ENCODE data around the gene SEC61A2.
"Not testable (repeated sequence)": the region's sequence is repeated elsewhere in the genome, so short reads cannot be mapped to it uniquely, and the experiment has no call there.

Gene SEC61A2

GRCh38 chr10:12129222-12130111, at the start of gene SEC61A2:
TSS of gene SEC61A2 (plus strand) at chr10:12129677. CDS start at chr10:12129788, 111 bp downstream.
- DNase-seq = peak; percentile 38

GRCh38 chr10:12081470-12081869, 48.0 kb upstream of the SEC61A2 start:
- no peak for DNase-seq

GRCh38 chr10:12081879-12082557, 47.5 kb upstream of the SEC61A2 start:
- no peak for DNase-seq

GRCh38 chr10:12088919-12089318, 40.6 kb upstream of the SEC61A2 start:
- DNase-seq = no peak

GRCh38 chr10:12091421-12091820, 38.1 kb upstream of the SEC61A2 start:
- no peak for DNase-seq

DNA sequence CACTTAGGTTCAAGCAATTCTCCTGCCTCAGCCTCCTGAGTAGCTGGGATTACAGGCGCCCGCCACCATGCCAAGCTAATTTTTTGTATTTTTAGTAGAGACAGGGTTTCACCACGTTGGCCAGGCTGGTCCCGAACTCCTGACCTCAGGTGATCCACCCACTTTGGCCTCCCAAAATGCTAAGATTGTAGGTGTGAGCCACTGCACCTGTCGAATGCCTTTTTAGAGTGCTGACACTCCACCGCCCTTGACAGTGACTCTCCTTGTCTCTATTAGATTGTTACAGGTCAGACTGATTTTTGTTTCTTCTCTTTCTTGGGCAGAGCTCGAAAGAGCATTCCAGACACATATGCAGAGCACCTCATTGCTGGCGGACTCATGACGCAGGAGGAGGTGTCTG, 32.1 kb upstream of the SEC61A2 start:
- not testable (repeated sequence) for DNase-seq

DNA sequence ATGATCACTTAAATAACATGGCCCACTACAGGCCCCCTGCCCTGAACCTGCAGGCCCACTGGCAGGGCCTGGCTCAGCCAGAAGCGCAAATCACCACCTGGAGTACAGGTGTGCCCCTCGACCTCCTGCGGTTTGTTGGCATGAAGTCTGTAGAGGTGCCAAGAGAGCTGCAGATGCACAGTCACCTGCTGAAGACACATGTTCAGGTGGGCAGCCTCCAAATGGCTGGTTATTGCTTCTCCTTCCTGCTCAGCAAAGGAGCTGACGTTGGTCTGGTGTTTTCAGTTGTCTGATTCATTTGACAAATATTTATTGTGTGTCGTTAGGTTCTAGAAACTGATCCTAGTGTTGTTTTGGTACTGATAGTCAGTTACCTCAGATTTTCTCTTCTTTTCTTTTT, 31.7 kb upstream of the SEC61A2 start:
- no peak for DNase-seq

DNA sequence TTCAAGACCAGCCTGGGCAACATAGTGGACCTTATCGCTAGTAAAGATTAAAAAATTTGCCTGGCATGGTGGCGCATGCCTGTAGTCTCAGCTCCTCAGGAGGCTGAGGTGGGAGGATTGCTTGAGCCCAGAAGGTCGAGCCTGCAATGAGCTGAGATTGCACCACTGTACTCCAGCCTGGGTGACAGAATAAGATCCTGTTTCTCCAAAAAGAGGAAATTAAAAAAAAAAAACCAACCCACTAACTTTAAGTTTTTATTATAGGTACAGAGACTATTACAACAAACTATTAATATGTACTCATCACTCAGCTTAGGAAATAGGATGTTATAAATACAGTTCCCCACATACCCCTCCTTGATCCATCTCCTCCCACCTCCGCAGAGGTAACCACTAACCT, 30.5 kb upstream of the SEC61A2 start:
- DNase-seq = no peak

- no peak for DNase-seq
These were observed 25.7 kb upstream of the SEC61A2 start for GRCh38 chr10:12103802-12104201.

GRCh38 chr10:12107781-12108180, 21.7 kb upstream of the SEC61A2 start:
- DNase-seq = no peak

DNA sequence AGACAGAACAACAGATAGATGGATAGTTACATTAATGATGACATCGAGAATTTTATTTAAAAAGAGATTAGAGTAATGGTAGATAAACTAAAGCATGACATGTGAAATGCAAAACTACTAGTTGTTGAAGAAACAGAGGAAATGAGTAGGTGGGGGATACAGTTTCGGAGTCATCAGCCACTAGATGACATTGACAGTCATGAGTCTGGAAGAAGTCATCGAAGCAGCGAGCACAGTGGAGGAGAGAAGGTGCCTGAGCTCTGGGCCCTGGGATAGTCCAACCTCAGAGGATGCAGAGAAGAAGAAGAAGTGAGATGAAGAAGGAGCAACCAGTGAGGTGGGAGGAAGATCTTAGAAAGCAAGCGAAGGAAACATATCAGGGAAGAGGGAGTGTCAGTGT, 20.2 kb upstream of the SEC61A2 start:
- no peak for DNase-seq

DNA sequence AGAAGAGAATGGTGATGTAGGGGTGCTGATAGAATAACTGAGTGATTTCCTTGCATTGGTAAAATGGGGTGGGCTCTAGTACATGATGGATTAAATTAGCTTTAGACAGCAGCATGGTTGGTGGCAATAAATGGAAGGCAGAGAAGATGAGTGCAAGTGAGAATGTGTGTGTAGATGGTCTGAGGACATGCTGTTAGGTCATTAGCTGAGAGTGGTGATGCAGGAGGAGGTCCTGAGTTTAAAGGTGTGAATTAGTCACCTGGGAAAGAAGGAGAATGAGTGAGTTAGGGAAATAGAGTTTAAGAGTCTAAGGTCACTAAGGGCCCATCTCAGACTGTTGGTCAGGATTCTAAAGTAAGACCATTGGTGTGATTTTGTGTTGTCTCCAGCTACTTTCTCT, 17.9 kb upstream of the SEC61A2 start:
- no peak for DNase-seq

- no peak for DNase-seq
These were observed 15.8 kb upstream of the SEC61A2 start for GRCh38 chr10:12113627-12114026.

DNA sequence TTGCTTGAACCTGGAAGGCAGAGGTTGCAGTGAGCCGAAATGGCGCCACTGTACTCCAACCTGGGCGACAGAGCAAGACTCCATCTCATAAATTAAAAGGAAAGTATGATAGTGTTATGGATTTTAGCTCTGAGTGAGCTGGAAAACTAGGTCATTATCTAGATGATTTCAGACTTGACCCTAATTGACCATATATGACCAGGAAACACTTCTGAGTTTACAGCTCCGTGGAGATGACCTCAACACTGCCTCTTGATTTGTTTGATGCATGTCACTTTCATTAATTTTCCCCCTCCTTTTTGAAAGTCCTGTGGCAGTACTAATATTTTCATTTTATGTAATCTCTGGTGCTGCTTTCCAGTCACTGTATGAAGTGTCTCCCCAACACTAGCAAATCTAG, 7.8 kb upstream of the SEC61A2 start:
- no peak for DNase-seq

GRCh38 chr10:12130237-12130872, 878 bp downstream of the SEC61A2 start:
- DNase-seq = peak; percentile 36

GRCh38 chr10:12135631-12136030, 6.2 kb downstream of the SEC61A2 start:
- no peak for DNase-seq

- no peak for DNase-seq
These were observed 10.6 kb downstream of the SEC61A2 start for GRCh38 chr10:12140038-12140437.

- no peak for DNase-seq
These were observed 15.1 kb downstream of the SEC61A2 start for GRCh38 chr10:12144538-12144937.

- DNase-seq = no peak
These were observed 20.7 kb downstream of the SEC61A2 start for GRCh38 chr10:12150163-12150562.

DNA sequence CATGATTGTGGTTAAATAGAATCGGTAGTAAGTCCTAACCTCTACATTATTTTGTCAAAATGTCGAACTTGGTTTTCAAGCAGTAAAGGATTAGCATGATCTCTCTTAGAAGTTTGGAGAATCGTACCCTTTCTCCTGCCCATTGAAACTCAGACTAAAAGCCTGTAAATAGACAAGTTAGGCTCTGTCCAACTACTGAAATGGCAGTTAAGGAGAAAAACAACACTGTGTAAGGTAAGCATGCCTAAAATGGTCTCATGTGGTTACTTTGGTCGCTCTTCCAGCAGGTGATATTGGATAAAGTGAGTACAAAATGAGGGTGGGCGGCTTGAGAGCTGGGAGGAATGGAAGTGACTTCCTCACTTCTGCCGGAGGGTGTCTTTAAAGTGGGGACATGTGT, 25.0 kb downstream of the SEC61A2 start:
- no peak for DNase-seq

GRCh38 chr10:12156367-12157123, 27.1 kb downstream of the SEC61A2 start:
- DNase-seq = no peak

- DNase-seq = no peak
These were observed 28.6 kb downstream of the SEC61A2 start for GRCh38 chr10:12158111-12158510.

DNA sequence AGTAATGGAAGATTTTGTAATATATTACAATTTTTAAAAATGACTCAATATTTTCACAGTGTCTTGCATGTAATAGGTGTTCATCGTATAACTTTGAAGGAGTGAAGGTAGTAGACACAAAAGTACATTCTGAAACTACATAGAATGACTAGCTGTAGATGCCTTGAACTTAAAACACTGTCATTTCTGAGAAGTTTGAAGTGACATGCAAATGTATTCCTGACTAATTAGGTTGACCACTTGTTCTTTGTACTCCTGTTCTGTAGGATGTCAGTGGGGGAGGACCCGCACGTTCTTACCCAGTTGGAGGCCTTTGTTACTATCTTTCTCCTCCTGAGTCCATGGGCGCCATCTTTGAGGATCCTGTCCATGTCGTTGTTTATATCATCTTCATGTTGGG, 31.2 kb downstream of the SEC61A2 start:
- DNase-seq = no peak
